HCT116 (cell line): ENCODE data around the gene ANXA3. TPM values are rescaled to one million over a fixed set of nuclear protein-coding genes. Genes with fewer than 3 reads are reported as not detected.

ENCODE experiments used
- ATAC-seq: fragments of 200-7000 bp; cut with Tn5 transposase; 2 replicates; pipeline ENCODE4 v1.9.1; 2020; ENCODE audit warnings: mild to moderate bottlenecking, moderate library complexity
- BruUV-seq: library from RNA; stranded (reverse); fragments of 400-500 nt; replicated peaks from 2 replicates; lab custom pipeline; 2021; lab: Mats Ljungman, UMichigan
- CTCF ChIA-PET: fragments of 300-600 bp; sonication (Branson Sonifier 250); formaldehyde crosslinking; loops from one replicate; lab custom pipeline; 2021; ENCODE audit warnings: antibody characterized with exemption; lab: Charles Lee
- POLR2A ChIA-PET: fragments of 300-600, 350-600 bp; sonication (Branson Sonifier 250); formaldehyde crosslinking; loops from one replicate; lab custom pipeline; 2021; ENCODE audit warnings: antibody characterized with exemption; lab: Charles Lee
- RAD21 ChIA-PET, 2 experiments: fragments of 300-600 bp; sonication (Branson Sonifier 250); formaldehyde crosslinking; loops; one replicate each; lab custom pipeline; 2023; ENCODE audit warnings: low total read pairs in 2 of 2; ENCODE audit not compliant: uncharacterized antibody in 2 of 2, unreplicated experiment in 2 of 2, low non-redundant PET in 1 of 2; lab: Charles Lee
- DNase-seq: peaks from one replicate; pipeline ENCODE4 v3.0.0-alpha.2; 2010; ENCODE audit warnings: low read depth, low spot score
- H2AFZ ChIP-seq: fragments of 200-600 bp; shearing (Covaris generic), sonication (generic); 2 replicates; pipeline ENCODE4 v1.6.1; 2017; ENCODE audit warnings: low read depth, mixed run types, mixed read lengths, antibody characterized with exemption, low read length; ENCODE audit not compliant: poor library complexity, severe bottlenecking
- H3K27ac ChIP-seq: 2 replicates; pipeline ENCODE4 v1.5.1; 2012; ENCODE audit warnings: low read depth, low read length
- H3K27me3 ChIP-seq: fragments of 200-600 bp; sonication (generic); 2 replicates; pipeline ENCODE4 v1.6.1; 2016; ENCODE audit warnings: mixed run types, low read length, mixed read lengths; ENCODE audit not compliant: insufficient read depth
- H3K36me3 ChIP-seq, 2 experiments: fragments of 200-500 bp in 1 of 2; fragments of 200-600 bp in 1 of 2; sonication (Bioruptor generic) in 1 of 2; sonication (generic) in 1 of 2; 2 replicates each; pipeline versions ENCODE4 v1.5.1 to v1.6.1; 2014 to 2016; ENCODE audit warnings: low read length in 2 of 2, inconsistent platforms in 1 of 2, mixed read lengths in 1 of 2, mixed run types in 1 of 2; ENCODE audit not compliant: insufficient read depth in 2 of 2, control insufficient read depth in 1 of 2
- H3K4me1 ChIP-seq, 2 experiments: fragments of 200-600 bp in 1 of 2; sonication (generic) in 1 of 2; 2 replicates each; pipeline versions ENCODE4 v1.5.1 to v1.6.1; 2012 to 2017; ENCODE audit warnings: low read length in 2 of 2, inconsistent platforms in 1 of 2, mild to moderate bottlenecking in 1 of 2, mixed read lengths in 1 of 2, mixed run types in 1 of 2, moderate library complexity in 1 of 2; ENCODE audit not compliant: insufficient read depth in 2 of 2, control insufficient read depth in 1 of 2
- H3K4me2 ChIP-seq: fragments of 200-600 bp; sonication (generic); 2 replicates; pipeline ENCODE4 v1.6.1; 2017; ENCODE audit warnings: mixed run types, low read length, mixed read lengths
- H3K4me3 ChIP-seq, 2 experiments: fragments of 200-600 bp in 1 of 2; sonication (generic) in 1 of 2; replicated peaks in 1 of 2; 2 replicates each; pipeline ENCODE4 v1.5.1; 2011 to 2016; ENCODE audit warnings: low read length in 2 of 2, control low read depth in 1 of 2, low read depth in 1 of 2, mild to moderate bottlenecking in 1 of 2, mixed read lengths in 1 of 2, mixed run types in 1 of 2
- H3K79me2 ChIP-seq: fragments of 200-600 bp; sonication (generic); 2 replicates; pipeline ENCODE4 v1.6.1; 2017; ENCODE audit warnings: mild to moderate bottlenecking, mixed run types, low read length, moderate library complexity, mixed read lengths; ENCODE audit not compliant: insufficient read depth
- H3K9ac ChIP-seq: fragments of 200-600 bp; sonication (generic); 2 replicates; pipeline ENCODE4 v1.6.1; 2016; ENCODE audit warnings: low read length, mixed read lengths
- H3K9me2 ChIP-seq: fragments of 200-600 bp; sonication (generic), shearing (Covaris generic); 2 replicates; pipeline ENCODE4 v1.6.1; 2017; ENCODE audit warnings: mixed run types, mild to moderate bottlenecking, moderate library complexity; ENCODE audit not compliant: insufficient read depth
- H3K9me3 ChIP-seq, 2 experiments: fragments of 200-500 bp in 1 of 2; fragments of 200-600 bp in 1 of 2; sonication (Bioruptor generic) in 1 of 2; sonication (generic) in 1 of 2; 2 replicates each; pipeline ENCODE4 v1.6.1; 2014 to 2017; ENCODE audit warnings: low read length in 2 of 2, mixed read lengths in 2 of 2, inconsistent platforms in 1 of 2, low read depth in 1 of 2, mild to moderate bottlenecking in 1 of 2, mixed run types in 1 of 2, moderate library complexity in 1 of 2; ENCODE audit not compliant: control insufficient read depth in 1 of 2, insufficient read depth in 1 of 2
- H4K20me1 ChIP-seq: fragments of 200-600 bp; sonication (generic), shearing (Covaris generic); 2 replicates; pipeline ENCODE4 v1.6.1; 2017; ENCODE audit warnings: mixed run types, mild to moderate bottlenecking, moderate library complexity; ENCODE audit not compliant: insufficient read depth
- CBX3 ChIP-seq: IDR thresholded peaks from 2 replicates; pipeline ENCODE4 v1.6.1; 2012; ENCODE audit warnings: low read depth
- CEBPB ChIP-seq: IDR thresholded peaks from 2 replicates; pipeline ENCODE4 v1.6.1; 2012; ENCODE audit warnings: low read depth
- EGR1 ChIP-seq: IDR thresholded peaks from 2 replicates; pipeline ENCODE4 v1.6.1; 2012; ENCODE audit warnings: low read depth
- ELF1 ChIP-seq: IDR thresholded peaks from 2 replicates; pipeline ENCODE4 v1.6.1; 2012; ENCODE audit warnings: low read depth, borderline replicate concordance
- EZH2 ChIP-seq: fragments of 200-600 bp; sonication (generic); IDR thresholded peaks from 2 replicates; pipeline ENCODE4 v1.6.1; 2017; ENCODE audit warnings: antibody characterized with exemption, mixed run types
- POLR2A ChIP-seq: IDR thresholded peaks from 2 replicates; pipeline ENCODE4 v1.7.0; 2011; ENCODE audit warnings: borderline replicate concordance; ENCODE audit not compliant: insufficient read depth, insufficient read length; ENCODE audit errors: extremely low read depth
- TCF7L2 ChIP-seq: IDR thresholded peaks from 2 replicates; pipeline ENCODE4 v1.7.0; 2011; ENCODE audit warnings: borderline replicate concordance, inconsistent platforms; ENCODE audit not compliant: insufficient read depth, insufficient read length; ENCODE audit errors: extremely low read depth
- ZNF274 ChIP-seq: fragments of 200-500 bp; sonication (Bioruptor generic); IDR thresholded peaks from 2 replicates; pipeline ENCODE4 v1.6.1; 2014; ENCODE audit warnings: mild to moderate bottlenecking, low read depth, low read length, inconsistent platforms
- intact Hi-C: fragments of 100-400 bp; cut with micrococcal nuclease; formaldehyde crosslinking; loops from 2 replicates; pipeline ENCODE4 v1.10.0; 2022
- total RNA-seq: library from RNA; stranded (reverse); gene quantifications from one replicate; pipeline ENCODE4 v1.2.1, GENCODE V29; 2021; ENCODE audit not compliant: unreplicated experiment
- TF ChIP-seq, protein P1 (sequence below): IDR thresholded peaks from 2 replicates; pipeline ENCODE4 v1.6.1; 2012
- TF ChIP-seq, protein P2 (sequence below): IDR thresholded peaks from 2 replicates; pipeline ENCODE4 v1.6.1; 2011; ENCODE audit warnings: mild to moderate bottlenecking, low read length, moderate library complexity; ENCODE audit not compliant: insufficient replicate concordance; ENCODE audit errors: extremely low read depth
- TF ChIP-seq, protein P3 (sequence below), 3 experiments: fragments of 200-600 bp in 1 of 3; sonication (generic) in 1 of 3; IDR thresholded peaks in 2 of 3; conservative IDR thresholded peaks in 1 of 3; 2 replicates each; pipeline ENCODE4 v1.5.1; 2012 to 2017; ENCODE audit warnings: low read depth in 2 of 3, low read length in 2 of 3, antibody characterized with exemption in 1 of 3, borderline replicate concordance in 1 of 3, control low read depth in 1 of 3, mild to moderate bottlenecking in 1 of 3, mixed read lengths in 1 of 3, mixed run types in 1 of 3, moderate library complexity in 1 of 3; ENCODE audit not compliant: insufficient read depth in 1 of 3

Gene ANXA3
- total RNA-seq, 1 experiment from 2014 or later: 158 TPM

DNA sequence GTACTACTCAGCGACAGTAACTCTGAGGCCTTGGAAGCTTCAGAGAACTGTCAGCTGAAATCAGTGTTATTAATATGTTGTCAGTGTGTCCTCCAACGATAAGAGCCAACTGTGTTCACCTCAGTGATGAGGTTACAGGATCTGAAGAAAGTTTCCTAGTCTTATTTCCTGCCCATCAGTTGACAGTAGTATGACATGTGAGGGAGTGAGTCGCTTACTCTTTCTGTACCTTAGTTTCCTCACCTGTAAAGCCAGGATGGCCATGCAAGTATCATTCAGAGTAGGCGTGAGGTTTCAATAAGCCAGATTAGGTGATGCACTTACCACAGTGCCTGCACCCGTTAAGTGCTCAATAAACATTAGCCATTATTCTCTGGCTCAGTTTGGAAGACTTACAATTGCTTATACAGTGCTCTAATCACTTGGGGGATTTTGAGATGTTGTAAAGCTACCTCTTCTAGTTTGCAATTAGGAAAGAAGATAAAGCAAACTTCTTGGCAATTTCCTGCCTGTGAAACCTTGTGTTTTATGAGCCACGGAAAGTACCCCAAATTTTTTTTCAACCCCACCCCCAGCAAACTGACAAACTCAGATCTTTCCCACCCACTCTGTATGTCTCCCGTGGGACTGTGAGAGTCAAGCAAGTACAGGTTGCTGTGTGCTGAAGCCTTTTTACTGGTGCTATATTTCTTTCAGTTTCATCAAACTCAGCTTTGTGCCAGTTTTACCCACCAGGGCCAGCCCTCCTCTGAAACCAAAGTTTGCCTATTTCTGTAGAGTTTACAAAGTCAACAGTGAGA, 62.2 kb downstream of the ANXA3 start:
- no peaks in the 10 kb centered on the region for H3K9me3 ChIP-seq
- intact Hi-C loops: no loop called here
- no peaks in the 10 kb centered on the region for H3K4me1 ChIP-seq
- H3K36me3 ChIP-seq: peaks cover 0 to 19% of the 10 kb centered on the region in 2 experiments; a peak in 2 of 4 replicates
- 0 out of 2 replicates have a peak, but pooled peaks cover 3% of the 10 kb centered on the region for H4K20me1 ChIP-seq
- no TSS peak for BruUV-seq
- no peak overlapping the region for H3K4me2 ChIP-seq
- ChIA-PET POLR2A (no interaction called here), RAD21 (no interaction called here), CTCF (interaction anchor here (0.9 to 1.6 kb wide), 2 partner anchors 249 to 250 kb away, joined by 5 read pairs; no protein-coding TSS in a partner anchor)
- ATAC-seq (no peak), DNase-seq (no peak)
- no peaks in the 10 kb centered on the region for H3K9me2 ChIP-seq
- H3K9ac ChIP-seq: no peak overlapping the region
- H3K27me3 ChIP-seq: no peaks in the 10 kb centered on the region
- no peak for TF ChIP-seq EZH2
- no peak for TF ChIP-seq CEBPB
- TF ChIP-seq EGR1: no peak
- H3K4me3 ChIP-seq: no peak overlapping the region
- no peak overlapping the region for H3K27ac ChIP-seq
- H3K79me2 ChIP-seq: no peaks in the 10 kb centered on the region
- no peak overlapping the region for H2AFZ ChIP-seq

DNA sequence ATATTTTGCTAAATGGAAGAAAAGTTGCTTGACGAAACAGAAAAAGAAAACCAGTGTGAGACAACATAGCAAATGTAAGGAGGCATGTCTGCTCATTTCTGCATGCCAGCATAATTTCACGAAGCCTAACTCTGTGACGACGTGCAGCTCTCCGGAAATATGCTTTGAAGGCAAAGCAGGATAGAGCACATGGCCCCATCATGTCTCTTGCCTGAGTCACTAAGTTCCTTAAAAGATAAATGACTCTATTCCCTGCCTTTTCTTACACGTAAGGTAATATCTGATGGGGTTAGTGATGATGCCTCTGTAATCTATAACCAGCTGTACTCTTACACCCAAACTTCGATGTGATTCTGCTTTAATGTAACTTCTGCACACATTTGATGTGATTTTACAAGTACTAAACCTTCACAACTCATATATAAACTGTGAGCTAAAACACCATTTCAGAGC, 64.5 kb downstream of the ANXA3 start:
- H3K36me3 ChIP-seq: no peaks in the 10 kb centered on the region
- ATAC-seq (no peak), DNase-seq (no peak)
- no peak overlapping the region for H3K4me3 ChIP-seq
- no peak overlapping the region for H3K27ac ChIP-seq
- CTCF ChIA-PET: interaction anchor here (0.6 kb wide), 1 partner anchor 248 kb away, joined by 3 read pairs; no protein-coding TSS in a partner anchor
- no TSS peak for BruUV-seq
- no peaks in the 10 kb centered on the region for H3K9me2 ChIP-seq
- no peaks in the 10 kb centered on the region for H3K27me3 ChIP-seq
- H3K9me3 ChIP-seq: no peaks in the 10 kb centered on the region
- H3K9ac ChIP-seq: no peak overlapping the region
- H2AFZ ChIP-seq: no peak overlapping the region
- intact Hi-C loops: no loop called here
- no peak overlapping the region for H3K4me2 ChIP-seq
- H3K4me1 ChIP-seq: peaks cover 0 to 9% of the 10 kb centered on the region in 2 experiments; a peak in 2 of 4 replicates
- RAD21 ChIA-PET: no interaction called here
- POLR2A ChIA-PET: no interaction called here
- no peaks in the 10 kb centered on the region for H4K20me1 ChIP-seq
- no peaks in the 10 kb centered on the region for H3K79me2 ChIP-seq
- no peak for TF ChIP-seq CBX3
- TF ChIP-seq, protein P1, sequence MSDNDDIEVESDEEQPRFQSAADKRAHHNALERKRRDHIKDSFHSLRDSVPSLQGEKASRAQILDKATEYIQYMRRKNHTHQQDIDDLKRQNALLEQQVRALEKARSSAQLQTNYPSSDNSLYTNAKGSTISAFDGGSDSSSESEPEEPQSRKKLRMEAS: no peak
- TF ChIP-seq, protein P2, sequence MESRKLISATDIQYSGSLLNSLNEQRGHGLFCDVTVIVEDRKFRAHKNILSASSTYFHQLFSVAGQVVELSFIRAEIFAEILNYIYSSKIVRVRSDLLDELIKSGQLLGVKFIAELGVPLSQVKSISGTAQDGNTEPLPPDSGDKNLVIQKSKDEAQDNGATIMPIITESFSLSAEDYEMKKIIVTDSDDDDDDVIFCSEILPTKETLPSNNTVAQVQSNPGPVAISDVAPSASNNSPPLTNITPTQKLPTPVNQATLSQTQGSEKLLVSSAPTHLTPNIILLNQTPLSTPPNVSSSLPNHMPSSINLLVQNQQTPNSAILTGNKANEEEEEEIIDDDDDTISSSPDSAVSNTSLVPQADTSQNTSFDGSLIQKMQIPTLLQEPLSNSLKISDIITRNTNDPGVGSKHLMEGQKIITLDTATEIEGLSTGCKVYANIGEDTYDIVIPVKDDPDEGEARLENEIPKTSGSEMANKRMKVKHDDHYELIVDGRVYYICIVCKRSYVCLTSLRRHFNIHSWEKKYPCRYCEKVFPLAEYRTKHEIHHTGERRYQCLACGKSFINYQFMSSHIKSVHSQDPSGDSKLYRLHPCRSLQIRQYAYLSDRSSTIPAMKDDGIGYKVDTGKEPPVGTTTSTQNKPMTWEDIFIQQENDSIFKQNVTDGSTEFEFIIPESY: no peak
- TF ChIP-seq, protein P3, sequence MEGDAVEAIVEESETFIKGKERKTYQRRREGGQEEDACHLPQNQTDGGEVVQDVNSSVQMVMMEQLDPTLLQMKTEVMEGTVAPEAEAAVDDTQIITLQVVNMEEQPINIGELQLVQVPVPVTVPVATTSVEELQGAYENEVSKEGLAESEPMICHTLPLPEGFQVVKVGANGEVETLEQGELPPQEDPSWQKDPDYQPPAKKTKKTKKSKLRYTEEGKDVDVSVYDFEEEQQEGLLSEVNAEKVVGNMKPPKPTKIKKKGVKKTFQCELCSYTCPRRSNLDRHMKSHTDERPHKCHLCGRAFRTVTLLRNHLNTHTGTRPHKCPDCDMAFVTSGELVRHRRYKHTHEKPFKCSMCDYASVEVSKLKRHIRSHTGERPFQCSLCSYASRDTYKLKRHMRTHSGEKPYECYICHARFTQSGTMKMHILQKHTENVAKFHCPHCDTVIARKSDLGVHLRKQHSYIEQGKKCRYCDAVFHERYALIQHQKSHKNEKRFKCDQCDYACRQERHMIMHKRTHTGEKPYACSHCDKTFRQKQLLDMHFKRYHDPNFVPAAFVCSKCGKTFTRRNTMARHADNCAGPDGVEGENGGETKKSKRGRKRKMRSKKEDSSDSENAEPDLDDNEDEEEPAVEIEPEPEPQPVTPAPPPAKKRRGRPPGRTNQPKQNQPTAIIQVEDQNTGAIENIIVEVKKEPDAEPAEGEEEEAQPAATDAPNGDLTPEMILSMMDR (IDR thresholded peaks at IDR 0.05 in 2 of 3, conservative IDR thresholded peaks at IDR 0.05 in 1 of 3; ENCODE audit: borderline replicate concordance in 1 of 3, insufficient read depth in 1 of 3, low read depth in 2 of 3, low read length in 2 of 3): no peak
- TF ChIP-seq ZNF274: no peak
- no peak for TF ChIP-seq POLR2A
- no peak for TF ChIP-seq ELF1
- TF ChIP-seq TCF7L2: no peak
- TF ChIP-seq CEBPB: no peak
